Right lobe of liver (tissue), 6 donors: ENCODE measurements around the gene HNRNPU. TPM values are rescaled to one million over a fixed set of nuclear protein-coding genes. Genes with fewer than 3 reads are reported as not detected.

ENCODE experiments used
- ATAC-seq, 4 donors: fragments of 200-7000 bp; cut with Tn5 transposase; one replicate each; pipeline ENCODE4 v1.9.1; 2020; ENCODE audit warnings: mild to moderate bottlenecking in 4 of 4, moderate library complexity in 4 of 4
- DNase-seq, 3 donors: peaks; one replicate each; pipeline ENCODE4 v3.0.0-alpha.2; 2020
- H3K27ac ChIP-seq, 3 donors: fragments of 200-600 bp; one replicate each; pipeline ENCODE4 v1.8.0; 2022
- H3K27me3 ChIP-seq, 2 donors: fragments of 200-600 bp; one replicate each; pipeline ENCODE4 v1.8.0; 2022
- H3K36me3 ChIP-seq, 4 donors: fragments of 200-600 bp; sonication (generic) in 1 of 4; one replicate each; pipeline versions ENCODE4 v1.5.1 to v1.8.0; 2017 to 2022; ENCODE audit warnings: control low read depth in 1 of 4
- H3K4me1 ChIP-seq, 4 donors: fragments of 200-600 bp; sonication (generic) in 1 of 4; one replicate each; pipeline versions ENCODE4 v1.5.1 to v1.8.0; 2017 to 2022; ENCODE audit warnings: control low read depth in 1 of 4
- H3K4me3 ChIP-seq, 3 donors: fragments of 200-600 bp; one replicate each; pipeline ENCODE4 v1.8.0; 2022
- H3K9me3 ChIP-seq, 4 donors: fragments of 200-600 bp; sonication (generic) in 1 of 4; one replicate each; pipeline versions ENCODE4 v1.5.1 to v1.8.0; 2017 to 2022; ENCODE audit warnings: control low read depth in 1 of 4
- POLR2A ChIP-seq: fragments of 450-650 bp; IDR thresholded peaks from one replicate; pipeline ENCODE4 v1.6.1; 2017; ENCODE audit warnings: antibody characterized with exemption, mild to moderate bottlenecking
- WGBS: methylation state at CpG from one replicate; pipeline ENCODE4 v1.1.6; 2018; ENCODE audit warnings: low coverage, low lambda C conversion rate; ENCODE audit not compliant: insufficient coverage; ENCODE audit errors: missing lambda C conversion rate; 5-methylcytosine and 5-hydroxymethylcytosine counted together
- intact Hi-C, 2 donors: fragments of 100-400 bp; cut with DNase I; formaldehyde crosslinking; loops; one replicate each; pipeline versions ENCODE4 v1.11.2 to v1.14.1; 2022
- total RNA-seq, 6 experiments: library from RNA; depleted of rRNA in 2 of 6; stranded (reverse); fragments of >200 nt in 2 of 6; fragmentation: NEBNext Ultra II Directional in 3 of 6; extraction: Animal tissue kit (Norgen Biotek cat#: 25700) in 3 of 6; gene quantifications; one replicate each; pipeline versions ENCODE4 v1.1.0 to v1.2.4, GENCODE V29; 2016 to 2023
- TF ChIP-seq, protein P1 (sequence below), 4 donors: fragments of 200-600 bp in 3 of 4; fragments of 450-650 bp in 1 of 4; IDR thresholded peaks; one replicate each; pipeline versions ENCODE4 v1.5.1 to v1.8.0; 2016 to 2022; ENCODE audit warnings: antibody characterized with exemption in 4 of 4, mild to moderate bottlenecking in 2 of 4
- donor health status: DM: no; HTN: yes; CAD: no.
- donor health status: DM: no; HTN: no; CAD: no.
- donor health status: DM: no; HTN: no; CAD: no.
- donor health status: DM: no; HTN: yes; CAD: no.
- donor health status: DM: no; HTN: yes; CAD: no.

The HNRNPU gene
- total RNA-seq, 6 experiments from 2014 or later = 73.3 to 183 (median 121) TPM

DNA sequence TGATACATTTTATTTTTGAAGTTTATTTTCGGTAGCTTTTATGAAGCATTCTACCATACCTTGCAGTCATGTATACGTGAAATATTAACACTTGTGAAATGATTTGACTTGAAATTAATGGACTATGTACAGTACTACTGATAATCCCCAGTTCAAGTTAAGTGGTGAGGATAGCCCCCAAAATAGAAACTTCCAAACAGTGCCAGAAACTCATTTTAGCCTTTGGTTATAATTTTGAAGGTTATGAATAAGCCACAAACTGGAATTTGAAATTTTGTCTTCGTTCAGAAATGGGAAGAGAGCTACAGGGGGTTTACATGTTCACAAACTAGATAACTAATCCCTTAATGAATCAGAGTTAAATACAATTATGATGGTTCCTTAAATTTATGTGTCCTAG is 1.5 kb upstream of the HNRNPU start:
- H3K9me3 ChIP-seq = no peaks in the 10 kb centered on the region
- no peak overlapping the region for H3K4me3 ChIP-seq
- TF ChIP-seq POLR2A = no peak
- TF ChIP-seq, protein P1, sequence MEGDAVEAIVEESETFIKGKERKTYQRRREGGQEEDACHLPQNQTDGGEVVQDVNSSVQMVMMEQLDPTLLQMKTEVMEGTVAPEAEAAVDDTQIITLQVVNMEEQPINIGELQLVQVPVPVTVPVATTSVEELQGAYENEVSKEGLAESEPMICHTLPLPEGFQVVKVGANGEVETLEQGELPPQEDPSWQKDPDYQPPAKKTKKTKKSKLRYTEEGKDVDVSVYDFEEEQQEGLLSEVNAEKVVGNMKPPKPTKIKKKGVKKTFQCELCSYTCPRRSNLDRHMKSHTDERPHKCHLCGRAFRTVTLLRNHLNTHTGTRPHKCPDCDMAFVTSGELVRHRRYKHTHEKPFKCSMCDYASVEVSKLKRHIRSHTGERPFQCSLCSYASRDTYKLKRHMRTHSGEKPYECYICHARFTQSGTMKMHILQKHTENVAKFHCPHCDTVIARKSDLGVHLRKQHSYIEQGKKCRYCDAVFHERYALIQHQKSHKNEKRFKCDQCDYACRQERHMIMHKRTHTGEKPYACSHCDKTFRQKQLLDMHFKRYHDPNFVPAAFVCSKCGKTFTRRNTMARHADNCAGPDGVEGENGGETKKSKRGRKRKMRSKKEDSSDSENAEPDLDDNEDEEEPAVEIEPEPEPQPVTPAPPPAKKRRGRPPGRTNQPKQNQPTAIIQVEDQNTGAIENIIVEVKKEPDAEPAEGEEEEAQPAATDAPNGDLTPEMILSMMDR (IDR thresholded peaks at IDR 0.05) = no peak
- no peaks in the 10 kb centered on the region for H3K27me3 ChIP-seq
- no peak for ATAC-seq
- no peak for DNase-seq
- H3K27ac ChIP-seq = peak overlapping the region; percentile 99 to 100 (median 100)
- 64% methylated on average over 3 of the region's 3 CpGs for WGBS
- peaks cover 0 to 9% (median 2%) of the 10 kb centered on the region in 4 donors for H3K36me3 ChIP-seq
- H3K4me1 ChIP-seq = peaks cover 0 to 21% (median under 1%) of the 10 kb centered on the region in 4 donors
- intact Hi-C loops = no loop called here

DNA sequence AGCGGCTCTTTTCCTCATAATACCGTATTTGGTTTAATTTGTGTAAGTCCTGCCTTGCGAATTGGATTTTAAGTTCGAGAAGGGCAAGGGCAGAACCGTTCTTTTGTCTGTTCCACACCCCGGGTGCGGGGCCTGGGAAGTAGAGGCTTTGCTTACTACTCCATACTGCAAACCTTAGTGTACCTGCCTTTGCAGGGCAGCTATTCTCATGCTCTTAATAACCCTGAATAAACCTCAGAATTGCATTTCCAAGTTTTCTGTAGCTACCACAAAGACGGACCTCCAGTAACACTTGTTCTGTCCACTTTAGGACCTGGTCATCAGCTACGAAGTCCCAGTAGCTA is 657 bp upstream of the HNRNPU start:
- intact Hi-C loops = no loop called here
- 5% methylated on average over 9 of the region's 9 CpGs for WGBS
- Histone ChIP-seq H3K27me3 (no peaks in the 10 kb centered on the region), H3K9me3 (no peaks in the 10 kb centered on the region), H3K27ac (peak overlapping the region; percentile 99 to 100 (median 100)), H3K4me3 (peak overlapping the region; percentile 29 to 87 (median 80)), H3K36me3 (peaks cover 0 to 12% (median 6%) of the 10 kb centered on the region in 4 donors), H3K4me1 (peaks cover 0 to 29% (median 5%) of the 10 kb centered on the region in 4 donors)
- ATAC-seq (peak in 1 of 4 donors; percentile 3), DNase-seq (peak in 2 of 3 donors; percentile 33 to 53)
- no peak for TF ChIP-seq POLR2A
- TF ChIP-seq, protein P1 (IDR thresholded peaks at IDR 0.05) = no peak

DNA sequence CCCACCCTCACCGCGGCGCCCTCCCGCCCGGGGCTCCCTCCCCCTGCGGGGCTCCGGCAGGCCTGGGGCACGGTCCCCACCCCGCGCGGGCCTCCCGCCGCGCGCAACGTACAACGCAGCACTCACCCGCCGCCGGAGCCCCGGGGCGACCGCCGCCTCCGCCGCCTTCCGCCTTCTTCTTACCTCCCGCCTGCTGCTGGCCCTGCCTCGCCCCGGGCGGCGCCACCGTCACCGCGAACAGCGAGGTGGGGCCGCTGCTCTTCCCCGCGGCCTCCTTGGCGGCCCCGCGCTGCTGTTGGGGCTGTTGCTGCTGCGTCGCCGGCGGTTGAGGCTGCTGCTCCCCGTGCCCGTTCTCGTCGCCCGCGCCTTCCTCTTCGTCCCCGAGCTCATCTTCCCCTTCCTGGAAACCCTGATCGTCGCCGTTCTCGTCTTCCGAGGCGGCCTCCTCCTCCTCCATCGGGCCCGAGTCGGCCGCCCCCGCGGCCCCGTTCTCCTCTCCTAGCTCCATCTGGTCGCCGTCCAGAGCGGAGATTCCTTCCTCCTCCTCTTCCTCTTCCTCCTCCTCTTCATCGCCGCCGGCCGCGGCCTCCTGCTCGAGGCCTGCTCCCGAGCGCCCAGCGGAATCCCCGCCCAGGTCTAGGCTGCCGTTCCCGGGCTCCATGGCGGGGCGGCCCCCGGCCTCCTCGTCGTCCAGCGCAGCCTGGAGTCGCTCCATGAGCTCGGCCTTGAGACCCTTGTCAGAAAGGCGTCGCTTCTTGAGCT is 671 bp downstream of the HNRNPU start:
- 0% methylated on average over 42 of the region's 92 CpGs for WGBS
- intact Hi-C loops = no loop called here
- DNase-seq = peak; percentile 56 to 71 (median 62)
- H3K9me3 ChIP-seq = no peaks in the 10 kb centered on the region
- ATAC-seq = peak in 2 of 4 donors; percentile 6 to 7
- H3K27me3 ChIP-seq = no peaks in the 10 kb centered on the region
- peak; percentile 3 for TF ChIP-seq POLR2A
- TF ChIP-seq, protein P1 (IDR thresholded peaks at IDR 0.05) = no peak
- H3K4me1 ChIP-seq = peaks cover 0 to 35% (median 10%) of the 10 kb centered on the region in 4 donors
- peak overlapping the region; percentile 80 to 90 (median 87) for H3K4me3 ChIP-seq
- peaks cover 0 to 25% (median 15%) of the 10 kb centered on the region in 4 donors for H3K36me3 ChIP-seq
- peak overlapping the region; percentile 99 to 100 (median 100) for H3K27ac ChIP-seq

DNA sequence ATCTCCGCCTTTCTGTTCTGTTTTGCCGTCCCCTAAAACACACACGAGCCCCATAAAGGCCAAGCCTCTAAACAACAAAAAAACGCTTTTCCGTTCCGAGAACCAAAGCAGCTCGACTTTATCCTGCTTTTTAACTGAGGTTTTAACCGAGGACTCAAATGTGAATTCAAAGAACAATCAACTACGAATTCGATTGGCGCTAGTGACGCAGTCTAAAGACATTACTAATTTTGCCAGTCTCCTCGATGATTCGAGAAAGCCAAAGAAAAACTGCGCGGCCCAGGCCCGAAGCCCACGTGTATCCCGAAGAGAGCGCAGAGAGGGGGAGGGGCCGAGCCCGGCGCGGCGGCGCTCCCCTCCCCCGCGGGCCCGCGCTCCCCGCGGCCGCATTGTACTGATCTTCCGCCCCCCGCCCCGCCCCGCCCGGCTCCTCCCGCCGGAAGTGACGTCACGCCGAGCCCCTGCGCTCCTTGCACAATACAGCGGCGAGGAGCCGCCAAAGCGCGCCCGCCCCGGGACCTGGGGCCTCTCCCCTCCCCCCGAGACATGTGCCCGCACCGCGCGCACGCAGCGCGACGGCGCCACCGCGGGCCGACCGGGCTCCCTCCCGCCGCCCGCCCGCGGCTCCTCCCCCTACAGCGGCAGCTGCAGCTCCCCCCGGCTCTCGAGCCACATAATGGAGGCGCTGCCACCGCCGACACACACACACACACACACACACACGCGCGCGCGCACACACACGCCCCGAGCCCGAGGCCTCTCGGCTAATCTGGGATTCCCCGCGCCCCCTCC is 1.4 kb downstream of the HNRNPU start:
- ATAC-seq (peak; percentile 69 to 87 (median 80)), DNase-seq (peak; percentile 98 to 99 (median 98))
- TF ChIP-seq POLR2A = peak; percentile 82
- TF ChIP-seq, protein P1 (IDR thresholded peaks at IDR 0.05) = no peak
- intact Hi-C loops = no loop called here
- peaks cover 0 to 35% (median 10%) of the 10 kb centered on the region in 4 donors for H3K4me1 ChIP-seq
- H3K27ac ChIP-seq = peak overlapping the region; percentile 99 to 100 (median 100)
- H3K4me3 ChIP-seq = peak overlapping the region; percentile 80 to 90 (median 87)
- no peaks in the 10 kb centered on the region for H3K27me3 ChIP-seq
- peaks cover 0 to 33% (median 22%) of the 10 kb centered on the region in 4 donors for H3K36me3 ChIP-seq
- no peaks in the 10 kb centered on the region for H3K9me3 ChIP-seq
- 2% methylated on average over 16 of the region's 87 CpGs for WGBS
